Body of pancreas (tissue), 4 donors: ENCODE results near the gene PRPS1. TPM values are rescaled to one million over a fixed set of nuclear protein-coding genes. Genes with fewer than 3 reads are reported as not detected.
A peak's percentile ranks its signal among the peaks of the same experiment; 100 is the strongest.

Experiments
- ATAC-seq: fragments of 150-250 bp; one replicate; pipeline ENCODE4 v1.9.1; 2016
- DNase-seq, 4 donors: peaks; one replicate each; pipeline ENCODE4 v3.0.0-alpha.2; 2019
- H3K27ac ChIP-seq, 4 donors: fragments of 200-600 bp; sonication (generic); 1 replicate in 3 of 4; 2 replicates in 1 of 4; pipeline versions ENCODE4 v1.5.1 to v1.6.1; 2016 to 2019; ENCODE audit warnings: mild to moderate bottlenecking in 1 of 4, mixed read lengths in 1 of 4, moderate library complexity in 1 of 4
- H3K27me3 ChIP-seq, 2 donors: fragments of 200-600 bp; sonication (generic); one replicate each; pipeline ENCODE4 v1.6.0; 2016; ENCODE audit warnings: mild to moderate bottlenecking in 1 of 2
- H3K36me3 ChIP-seq, 2 donors: fragments of 200-600 bp; sonication (generic); replicated peaks in 1 of 2; 2 replicates each; pipeline ENCODE4 v1.5.1; 2016; ENCODE audit warnings: low read depth in 2 of 2; ENCODE audit not compliant: insufficient read depth in 1 of 2
- H3K4me1 ChIP-seq: fragments of 200-600 bp; sonication (generic); one replicate; pipeline ENCODE4 v1.6.0; 2016
- H3K4me3 ChIP-seq, 2 donors: fragments of 200-600 bp; sonication (generic); 1 replicate in 1 of 2; 2 replicates in 1 of 2; pipeline ENCODE4 v1.5.1; 2016 to 2019
- H3K9me3 ChIP-seq, 3 donors: fragments of 200-600 bp; sonication (generic); 1 replicate in 2 of 3; 2 replicates in 1 of 3; pipeline ENCODE4 v1.5.1; 2016
- CTCF ChIP-seq, 7 experiments: fragments of 450-650 bp in 4 of 7; fragments of 200-600 bp in 3 of 7; sonication (generic) in 3 of 7; IDR thresholded peaks; one replicate each; pipeline ENCODE4 v1.5.1; 2016 to 2019; ENCODE audit warnings: antibody characterized with exemption in 7 of 7
- POLR2A ChIP-seq, 3 donors: fragments of 450-650 bp; IDR thresholded peaks; one replicate each; pipeline ENCODE4 v1.6.1; 2016; ENCODE audit warnings: antibody characterized with exemption in 3 of 3, mild to moderate bottlenecking in 2 of 3
- WGBS, 2 donors: methylation state at CpG; one replicate each; pipeline ENCODE4 v1.1.5; 2017; 5-methylcytosine and 5-hydroxymethylcytosine counted together
- intact Hi-C: fragments of 100-400 bp; cut with DNase I; formaldehyde crosslinking; loops from one replicate; pipeline ENCODE4 v1.15.1; 2023
- total RNA-seq, 2 donors: library from RNA; depleted of rRNA; stranded (reverse); fragments of >200 nt; gene quantifications; one replicate each; pipeline ENCODE4 v1.1.0, GENCODE V29; 2016

The PRPS1 gene
- total RNA-seq, 2 donors from 2014 or later, result 6.5 to 18.1 TPM

GRCh38 chrX:107656978-107657377, 28.7 kb downstream of the PRPS1 start:
- Histone ChIP-seq H3K27ac (no peak overlapping the region), H3K27me3 (no peaks in the 10 kb centered on the region), H3K9me3 (no peaks in the 10 kb centered on the region), H3K4me3 (no peak overlapping the region), H3K36me3 (no peaks in the 10 kb centered on the region), H3K4me1 (no peaks in the 10 kb centered on the region)
- 80 to 90% methylated on average over 4 to 5 of the region's 5 CpGs for WGBS, 2 donors
- DNase-seq (no peak), ATAC-seq (no peak)
- TF ChIP-seq POLR2A (IDR thresholded peaks at IDR 0.05) (no peak), CTCF (IDR thresholded peaks at IDR 0.05) (no peak)
- intact Hi-C loops, result no loop called here

- ATAC-seq (no peak), DNase-seq (no peak)
- H3K4me1 ChIP-seq, result no peaks in the 10 kb centered on the region
- no peaks in the 10 kb centered on the region for H3K9me3 ChIP-seq
- no peak for TF ChIP-seq POLR2A (IDR thresholded peaks at IDR 0.05)
- TF ChIP-seq CTCF (IDR thresholded peaks at IDR 0.05), result no peak
- WGBS, 2 donors, result 83 to 84% methylated on average over 3 to 5 of the region's 5 CpGs
- no peaks in the 10 kb centered on the region for H3K36me3 ChIP-seq
- no peaks in the 10 kb centered on the region for H3K27me3 ChIP-seq
- H3K4me3 ChIP-seq, result no peak overlapping the region
- H3K27ac ChIP-seq, result no peak overlapping the region
- intact Hi-C loops, result no loop called here
These were observed 30.4 kb downstream of the PRPS1 start for GRCh38 chrX:107658660-107659059.

DNA sequence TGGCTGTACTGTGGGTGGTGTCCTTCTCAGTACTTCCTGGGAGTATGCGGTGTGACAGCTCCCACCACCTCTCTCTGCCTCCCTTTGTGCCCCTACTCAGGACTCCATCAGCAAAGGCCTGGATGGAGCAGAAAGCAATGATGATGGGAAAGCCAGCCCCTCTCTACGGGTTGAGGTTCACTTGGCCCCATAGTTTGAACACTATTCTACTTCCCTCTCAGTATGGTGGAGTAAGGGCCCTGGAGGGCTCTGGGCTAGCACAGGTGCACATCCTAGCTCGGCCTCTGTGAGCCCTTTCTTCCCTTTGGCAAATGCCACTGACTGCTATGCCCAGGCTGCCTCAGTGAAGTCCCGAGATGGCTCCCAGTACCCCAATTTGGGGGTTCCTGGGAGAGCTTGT, 31.0 kb downstream of the PRPS1 start:
- H3K27me3 ChIP-seq, result no peaks in the 10 kb centered on the region
- DNase-seq (no peak), ATAC-seq (no peak)
- intact Hi-C loops, result no loop called here
- no peak overlapping the region for H3K4me3 ChIP-seq
- WGBS, 2 donors, result 31 to 70% methylated on average over 2 to 4 of the region's 4 CpGs
- no peak overlapping the region for H3K27ac ChIP-seq
- no peaks in the 10 kb centered on the region for H3K36me3 ChIP-seq
- H3K4me1 ChIP-seq, result no peaks in the 10 kb centered on the region
- TF ChIP-seq CTCF (IDR thresholded peaks at IDR 0.05) (no peak), POLR2A (IDR thresholded peaks at IDR 0.05) (no peak)
- H3K9me3 ChIP-seq, result no peaks in the 10 kb centered on the region

DNA sequence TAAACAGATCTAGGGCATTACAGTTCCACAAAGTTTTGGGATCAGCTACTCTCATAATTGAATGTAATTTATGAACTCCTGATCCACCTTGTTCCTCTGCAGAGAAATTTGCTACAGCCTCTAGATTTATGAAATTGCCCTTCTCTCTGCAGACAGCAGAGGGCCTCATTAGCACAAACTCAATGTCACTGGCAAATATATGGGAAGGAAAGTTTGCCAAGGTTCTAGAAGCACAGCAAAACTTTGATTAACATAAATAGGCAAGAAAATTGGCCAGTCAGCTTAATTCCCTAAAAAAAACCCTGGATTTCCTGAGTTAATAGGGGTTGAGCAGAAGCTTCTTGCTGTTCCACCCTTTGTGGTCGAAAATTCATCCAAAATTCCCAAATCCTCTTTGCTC, 31.5 kb downstream of the PRPS1 start:
- H3K9me3 ChIP-seq, result no peaks in the 10 kb centered on the region
- H3K36me3 ChIP-seq, result no peaks in the 10 kb centered on the region
- H3K4me3 ChIP-seq, result no peak overlapping the region
- TF ChIP-seq CTCF (IDR thresholded peaks at IDR 0.05) (peak; percentile 39 to 86 (median 62)), POLR2A (IDR thresholded peaks at IDR 0.05) (no peak)
- H3K4me1 ChIP-seq, result no peaks in the 10 kb centered on the region
- ATAC-seq (peak; percentile 68), DNase-seq (peak in 3 of 4 donors; percentile 43 to 55 (median 51))
- no peaks in the 10 kb centered on the region for H3K27me3 ChIP-seq
- WGBS, 2 donors, result 89% methylated on average over 1 of the region's 1 CpG; no CpG with 5 or more reads in 1 of the 2 donors
- H3K27ac ChIP-seq, result no peak overlapping the region
- intact Hi-C loops, result loop anchor here (10.0 kb wide), 1 partner anchor 235 kb away; no protein-coding TSS in a partner anchor

- no peak for ATAC-seq
- no peaks in the 10 kb centered on the region for H3K27me3 ChIP-seq
- intact Hi-C loops, result loop anchor here (10.0 kb wide), 1 partner anchor 233 kb away; no protein-coding TSS in a partner anchor
- no peaks in the 10 kb centered on the region for H3K36me3 ChIP-seq
- H3K4me3 ChIP-seq, result no peak overlapping the region
- H3K9me3 ChIP-seq, result no peaks in the 10 kb centered on the region
- no peaks in the 10 kb centered on the region for H3K4me1 ChIP-seq
- TF ChIP-seq CTCF (IDR thresholded peaks at IDR 0.05) (no peak), POLR2A (IDR thresholded peaks at IDR 0.05) (no peak)
- WGBS, 2 donors, result 53 to 82% methylated on average over 2 to 3 of the region's 3 CpGs
- DNase-seq, result no peak
- H3K27ac ChIP-seq, result no peak overlapping the region
These were observed 33.8 kb downstream of the PRPS1 start for GRCh38 chrX:107662145-107662544.
